ENCODE data around the gene PAK4.

PAK4 gene

GRCh38 chr19:39155114-39155700 is 29.6 kb downstream of the PAK4 start:
- ATAC-seq (ENCODE audit: low read depth), result no peak
- Mint-ChIP-seq H3K9me3 (no peaks in the 10 kb centered on the region), H3K4me1 (peaks cover 19% of the 10 kb centered on the region), H3K36me3 (peaks cover 9% of the 10 kb centered on the region), H3K27ac (no peak overlapping the region), H3K27me3 (no peaks in the 10 kb centered on the region), H3K4me3 (no peak overlapping the region)
- DNase-seq (ENCODE audit: low spot score in 2 of 2), result no peak

- peaks cover 20% of the 10 kb centered on the region for H3K4me1 Mint-ChIP-seq
- H3K9me3 Mint-ChIP-seq, result no peaks in the 10 kb centered on the region
- H3K27me3 Mint-ChIP-seq, result no peaks in the 10 kb centered on the region
- H3K36me3 Mint-ChIP-seq, result peaks cover 9% of the 10 kb centered on the region
- H3K27ac Mint-ChIP-seq, result no peak overlapping the region
- ATAC-seq (ENCODE audit: low read depth) (no peak), DNase-seq (ENCODE audit: low spot score in 2 of 2) (no peak)
- no peak overlapping the region for H3K4me3 Mint-ChIP-seq
Observed at GRCh38 chr19:39155741-39156140, 30.2 kb downstream of the PAK4 start.

- no peak overlapping the region for H3K4me3 Mint-ChIP-seq
- peaks cover 9% of the 10 kb centered on the region for H3K36me3 Mint-ChIP-seq
- DNase-seq (ENCODE audit: low spot score in 2 of 2) (no peak), ATAC-seq (ENCODE audit: low read depth) (no peak)
- H3K9me3 Mint-ChIP-seq, result no peaks in the 10 kb centered on the region
- no peaks in the 10 kb centered on the region for H3K27me3 Mint-ChIP-seq
- no peak overlapping the region for H3K27ac Mint-ChIP-seq
- H3K4me1 Mint-ChIP-seq, result peaks cover 22% of the 10 kb centered on the region
Observed at GRCh38 chr19:39156326-39157230, 31.0 kb downstream of the PAK4 start.

GRCh38 chr19:39157275-39157996 is 31.9 kb downstream of the PAK4 start:
- H3K4me3 Mint-ChIP-seq, result no peak overlapping the region
- no peak for DNase-seq (ENCODE audit: low spot score in 2 of 2)
- no peak for ATAC-seq (ENCODE audit: low read depth)
- H3K27ac Mint-ChIP-seq, result no peak overlapping the region
- no peaks in the 10 kb centered on the region for H3K9me3 Mint-ChIP-seq
- H3K27me3 Mint-ChIP-seq, result no peaks in the 10 kb centered on the region
- peaks cover 24% of the 10 kb centered on the region for H3K4me1 Mint-ChIP-seq
- H3K36me3 Mint-ChIP-seq, result peaks cover 11% of the 10 kb centered on the region

GRCh38 chr19:39157997-39158389 is 32.4 kb downstream of the PAK4 start:
- peaks cover 27% of the 10 kb centered on the region for H3K4me1 Mint-ChIP-seq
- ATAC-seq (ENCODE audit: low read depth) (no peak), DNase-seq (ENCODE audit: low spot score in 2 of 2) (no peak)
- H3K27ac Mint-ChIP-seq, result no peak overlapping the region
- peaks cover 14% of the 10 kb centered on the region for H3K36me3 Mint-ChIP-seq
- no peaks in the 10 kb centered on the region for H3K9me3 Mint-ChIP-seq
- no peak overlapping the region for H3K4me3 Mint-ChIP-seq
- H3K27me3 Mint-ChIP-seq, result no peaks in the 10 kb centered on the region

- Mint-ChIP-seq H3K4me1 (peaks cover 27% of the 10 kb centered on the region), H3K4me3 (no peak overlapping the region), H3K27ac (no peak overlapping the region), H3K9me3 (no peaks in the 10 kb centered on the region), H3K36me3 (peaks cover 13% of the 10 kb centered on the region), H3K27me3 (no peaks in the 10 kb centered on the region)
- DNase-seq (ENCODE audit: low spot score in 2 of 2) (no peak), ATAC-seq (ENCODE audit: low read depth) (no peak)
Observed at GRCh38 chr19:39158646-39159260, 33.2 kb downstream of the PAK4 start.

- no peak overlapping the region for H3K4me3 Mint-ChIP-seq
- peaks cover 23% of the 10 kb centered on the region for H3K4me1 Mint-ChIP-seq
Observed at GRCh38 chr19:39160523-39160861, 34.9 kb downstream of the PAK4 start.

GRCh38 chr19:39160889-39161672 is 35.5 kb downstream of the PAK4 start:
- no peaks in the 10 kb centered on the region for H3K9me3 Mint-ChIP-seq
- no peaks in the 10 kb centered on the region for H3K27me3 Mint-ChIP-seq
- H3K4me3 Mint-ChIP-seq, result no peak overlapping the region
- peaks cover 5% of the 10 kb centered on the region for H3K36me3 Mint-ChIP-seq
- H3K27ac Mint-ChIP-seq, result no peak overlapping the region
- ATAC-seq (ENCODE audit: low read depth) (no peak), DNase-seq (ENCODE audit: low spot score in 2 of 2) (no peak)
- H3K4me1 Mint-ChIP-seq, result peaks cover 20% of the 10 kb centered on the region

More at GRCh38 chr19:39160523-39160861, 34.9 kb downstream of the PAK4 start:
- H3K9me3 Mint-ChIP-seq, result no peaks in the 10 kb centered on the region
- H3K27ac Mint-ChIP-seq, result no peak overlapping the region
- DNase-seq (ENCODE audit: low spot score in 2 of 2), result no peak
- ATAC-seq (ENCODE audit: low read depth), result no peak
- H3K36me3 Mint-ChIP-seq, result peaks cover 7% of the 10 kb centered on the region
- H3K27me3 Mint-ChIP-seq, result no peaks in the 10 kb centered on the region

GRCh38 chr19:39162441-39163043 is 37.0 kb downstream of the PAK4 start:
- H3K4me3 Mint-ChIP-seq, result no peak overlapping the region
- peak overlapping the region; percentile 46 for H3K27ac Mint-ChIP-seq
- H3K9me3 Mint-ChIP-seq, result no peaks in the 10 kb centered on the region
- H3K36me3 Mint-ChIP-seq, result peaks cover 5% of the 10 kb centered on the region
- no peaks in the 10 kb centered on the region for H3K27me3 Mint-ChIP-seq
- H3K4me1 Mint-ChIP-seq, result peaks cover 17% of the 10 kb centered on the region
- no peak for ATAC-seq (ENCODE audit: low read depth)
- DNase-seq (ENCODE audit: low spot score in 2 of 2), result no peak

GRCh38 chr19:39163621-39164020 is 38.0 kb downstream of the PAK4 start:
- H3K4me3 Mint-ChIP-seq, result no peak overlapping the region
- ATAC-seq (ENCODE audit: low read depth) (no peak), DNase-seq (ENCODE audit: low spot score in 2 of 2) (no peak)
- no peaks in the 10 kb centered on the region for H3K9me3 Mint-ChIP-seq
- no peaks in the 10 kb centered on the region for H3K27me3 Mint-ChIP-seq
- H3K36me3 Mint-ChIP-seq, result peaks cover 7% of the 10 kb centered on the region
- no peak overlapping the region for H3K27ac Mint-ChIP-seq
- peaks cover 12% of the 10 kb centered on the region for H3K4me1 Mint-ChIP-seq

GRCh38 chr19:39164289-39164688 is 38.7 kb downstream of the PAK4 start:
- ATAC-seq (ENCODE audit: low read depth) (no peak), DNase-seq (ENCODE audit: low spot score in 2 of 2) (no peak)
- Mint-ChIP-seq H3K9me3 (no peaks in the 10 kb centered on the region), H3K27me3 (no peaks in the 10 kb centered on the region), H3K4me3 (no peak overlapping the region), H3K36me3 (peaks cover 12% of the 10 kb centered on the region), H3K27ac (no peak overlapping the region), H3K4me1 (peaks cover 12% of the 10 kb centered on the region)

GRCh38 chr19:39165857-39166256 is 40.3 kb downstream of the PAK4 start:
- Mint-ChIP-seq H3K4me1 (peaks cover 8% of the 10 kb centered on the region), H3K27me3 (no peaks in the 10 kb centered on the region)
- no peak for ATAC-seq (ENCODE audit: low read depth)

More at GRCh38 chr19:39165857-39166256, 40.3 kb downstream of the PAK4 start:
- no peak for DNase-seq (ENCODE audit: low spot score in 2 of 2)
- Mint-ChIP-seq H3K9me3 (no peaks in the 10 kb centered on the region), H3K4me3 (no peak overlapping the region), H3K27ac (no peak overlapping the region), H3K36me3 (peaks cover 17% of the 10 kb centered on the region)
